Fibroblast of villous mesenchyme (primary cell): ENCODE results near the gene RAE1. TPM values are rescaled to one million over a fixed set of nuclear protein-coding genes. Genes with fewer than 3 reads are reported as not detected.

Experiments used
- DNase-seq: peaks from one replicate; pipeline ENCODE4 v3.0.0-alpha.2; 2010; ENCODE audit warnings: low read depth
- H3K4me3 ChIP-seq: 2 replicates; pipeline ENCODE4 v1.5.1; 2011; ENCODE audit warnings: low read depth, mild to moderate bottlenecking, low read length
- total RNA-seq: library from RNA; depleted of rRNA; stranded (reverse); fragments of >200 nt; gene quantifications from 2 replicates; pipeline ENCODE4 v1.2.3, GENCODE V29; 2012
- TF ChIP-seq, protein P1 (sequence below): IDR thresholded peaks from 2 replicates; pipeline ENCODE4 v1.5.1; 2012; ENCODE audit warnings: low read depth, mild to moderate bottlenecking, low read length; ENCODE audit not compliant: insufficient read depth

Gene RAE1
- total RNA-seq, 1 donor = 28.5 TPM

DNA sequence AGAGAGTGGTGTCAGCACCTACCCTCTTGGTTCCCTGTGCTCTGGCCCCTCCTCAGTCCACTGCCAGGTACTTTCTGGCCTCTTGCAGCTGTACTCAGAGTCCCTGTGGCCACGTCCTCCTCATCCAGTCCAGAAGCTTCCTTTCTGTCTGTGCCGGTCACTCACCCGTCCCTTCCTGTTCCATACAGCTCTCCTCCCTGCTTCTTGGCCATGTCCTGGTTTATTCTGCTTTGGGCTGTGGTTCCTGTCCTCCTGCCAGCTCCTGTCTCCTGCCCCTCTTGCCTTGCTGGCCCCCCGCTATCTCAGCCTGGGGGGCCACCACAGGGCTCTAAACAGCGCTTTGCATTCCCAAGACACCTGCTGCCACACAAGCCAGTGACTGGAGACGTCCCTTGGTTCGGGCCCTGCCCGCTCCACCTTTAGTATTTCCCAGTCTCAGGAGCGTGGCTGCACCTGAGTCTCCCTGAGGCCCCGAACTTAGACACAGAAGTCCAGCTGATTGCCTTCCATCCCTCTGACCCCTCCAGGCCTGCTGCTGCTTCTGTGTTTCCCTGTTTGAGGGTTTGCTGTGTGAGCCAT lies 24.7 kb downstream of the RAE1 start:
- H3K4me3 ChIP-seq = no peak overlapping the region
- TF ChIP-seq, protein P1, sequence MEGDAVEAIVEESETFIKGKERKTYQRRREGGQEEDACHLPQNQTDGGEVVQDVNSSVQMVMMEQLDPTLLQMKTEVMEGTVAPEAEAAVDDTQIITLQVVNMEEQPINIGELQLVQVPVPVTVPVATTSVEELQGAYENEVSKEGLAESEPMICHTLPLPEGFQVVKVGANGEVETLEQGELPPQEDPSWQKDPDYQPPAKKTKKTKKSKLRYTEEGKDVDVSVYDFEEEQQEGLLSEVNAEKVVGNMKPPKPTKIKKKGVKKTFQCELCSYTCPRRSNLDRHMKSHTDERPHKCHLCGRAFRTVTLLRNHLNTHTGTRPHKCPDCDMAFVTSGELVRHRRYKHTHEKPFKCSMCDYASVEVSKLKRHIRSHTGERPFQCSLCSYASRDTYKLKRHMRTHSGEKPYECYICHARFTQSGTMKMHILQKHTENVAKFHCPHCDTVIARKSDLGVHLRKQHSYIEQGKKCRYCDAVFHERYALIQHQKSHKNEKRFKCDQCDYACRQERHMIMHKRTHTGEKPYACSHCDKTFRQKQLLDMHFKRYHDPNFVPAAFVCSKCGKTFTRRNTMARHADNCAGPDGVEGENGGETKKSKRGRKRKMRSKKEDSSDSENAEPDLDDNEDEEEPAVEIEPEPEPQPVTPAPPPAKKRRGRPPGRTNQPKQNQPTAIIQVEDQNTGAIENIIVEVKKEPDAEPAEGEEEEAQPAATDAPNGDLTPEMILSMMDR = no peak
- DNase-seq = no peak

DNA sequence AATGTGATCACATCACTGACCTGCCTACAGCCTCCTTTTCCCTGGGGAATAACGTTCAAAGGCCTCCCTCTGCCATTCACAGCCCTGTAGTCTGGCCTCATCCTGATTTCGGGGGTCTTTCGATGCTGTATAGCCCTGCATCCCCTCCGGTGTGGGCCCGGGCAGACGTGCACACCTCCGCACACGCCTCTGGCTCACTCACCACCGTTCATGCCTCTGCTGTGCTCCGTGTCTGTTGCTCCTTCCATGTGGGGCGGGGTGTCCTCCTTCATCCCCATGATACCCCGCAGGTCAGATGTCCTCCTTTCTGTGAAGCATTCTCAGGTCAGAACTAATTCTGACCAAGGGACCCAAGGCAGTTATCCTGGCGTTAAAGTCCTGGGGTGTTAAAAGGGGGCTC lies 26.3 kb downstream of the RAE1 start:
- TF ChIP-seq, protein P1 = no peak
- no peak for DNase-seq
- no peak overlapping the region for H3K4me3 ChIP-seq

DNA sequence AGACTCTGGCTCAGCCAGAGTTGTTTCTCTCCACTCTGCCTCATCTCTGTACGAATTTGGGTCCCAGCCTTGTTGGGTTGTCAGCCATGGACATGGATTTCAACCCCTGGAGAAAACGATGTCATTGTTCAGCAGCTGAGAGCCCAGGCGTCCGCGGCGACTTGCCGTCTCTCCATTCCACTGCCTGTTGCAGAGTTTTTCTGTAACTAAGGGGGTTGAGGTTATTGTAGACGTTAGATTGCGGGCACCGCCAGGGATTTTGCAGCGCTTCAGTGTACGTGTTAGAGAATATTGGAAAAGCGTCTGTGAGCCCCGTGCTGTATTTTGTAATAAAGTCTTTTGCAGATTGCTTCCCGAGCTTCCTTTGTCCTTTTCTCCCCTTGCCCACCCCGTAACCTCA lies 27.1 kb downstream of the RAE1 start:
- TF ChIP-seq, protein P1 = no peak
- H3K4me3 ChIP-seq = no peak overlapping the region
- no peak for DNase-seq

DNA sequence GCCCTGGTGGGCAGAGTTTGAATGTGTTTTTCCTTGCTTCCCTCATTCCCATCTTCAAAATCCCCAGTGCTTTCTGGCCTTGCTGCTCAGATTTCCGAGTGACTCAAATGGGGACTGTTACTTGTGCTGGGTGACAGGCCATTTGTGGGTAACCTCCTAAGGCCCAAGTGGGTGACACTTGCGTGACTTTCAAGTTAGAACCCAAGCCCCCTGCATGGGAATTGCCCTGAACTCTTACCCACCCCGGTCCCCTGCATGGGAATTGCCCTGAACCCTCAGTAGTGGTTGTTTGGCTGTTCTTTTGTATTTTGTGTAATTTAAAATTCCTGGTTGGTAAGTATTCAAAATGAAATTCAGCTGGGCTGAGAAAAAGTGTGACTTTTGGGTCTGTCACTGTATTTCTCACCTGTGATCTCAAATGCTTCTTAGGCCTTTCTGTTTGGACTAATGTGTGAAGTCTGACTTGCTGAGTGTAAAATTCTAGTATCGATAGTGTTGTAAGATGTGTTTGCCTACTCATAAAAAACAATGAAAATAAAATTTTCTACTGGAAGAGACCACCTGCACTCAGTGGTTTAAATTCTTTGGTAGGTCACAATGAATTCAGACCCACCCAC lies 27.7 kb downstream of the RAE1 start:
- TF ChIP-seq, protein P1 = no peak
- DNase-seq = no peak
- H3K4me3 ChIP-seq = no peak overlapping the region

DNA sequence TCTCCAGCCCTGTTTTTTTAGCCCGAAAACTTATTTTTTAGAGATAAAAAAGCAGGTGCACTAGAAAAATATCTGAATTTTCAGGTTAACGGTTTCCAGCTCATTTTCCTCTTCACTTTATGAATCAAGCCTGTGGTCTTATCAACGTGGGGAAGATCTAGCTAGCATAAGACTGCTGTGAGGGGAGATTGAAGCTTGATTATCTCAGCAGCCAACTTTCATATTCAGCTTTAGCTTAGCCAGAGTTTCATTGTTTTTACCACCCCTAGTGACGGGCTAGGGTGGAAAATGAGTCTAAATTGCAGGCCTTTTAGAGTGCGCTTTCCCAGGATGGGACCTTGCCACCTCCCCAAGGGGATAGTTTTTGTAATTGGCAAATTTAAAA lies 28.2 kb downstream of the RAE1 start:
- no peak overlapping the region for H3K4me3 ChIP-seq
- DNase-seq = no peak
- TF ChIP-seq, protein P1 = no peak

DNA sequence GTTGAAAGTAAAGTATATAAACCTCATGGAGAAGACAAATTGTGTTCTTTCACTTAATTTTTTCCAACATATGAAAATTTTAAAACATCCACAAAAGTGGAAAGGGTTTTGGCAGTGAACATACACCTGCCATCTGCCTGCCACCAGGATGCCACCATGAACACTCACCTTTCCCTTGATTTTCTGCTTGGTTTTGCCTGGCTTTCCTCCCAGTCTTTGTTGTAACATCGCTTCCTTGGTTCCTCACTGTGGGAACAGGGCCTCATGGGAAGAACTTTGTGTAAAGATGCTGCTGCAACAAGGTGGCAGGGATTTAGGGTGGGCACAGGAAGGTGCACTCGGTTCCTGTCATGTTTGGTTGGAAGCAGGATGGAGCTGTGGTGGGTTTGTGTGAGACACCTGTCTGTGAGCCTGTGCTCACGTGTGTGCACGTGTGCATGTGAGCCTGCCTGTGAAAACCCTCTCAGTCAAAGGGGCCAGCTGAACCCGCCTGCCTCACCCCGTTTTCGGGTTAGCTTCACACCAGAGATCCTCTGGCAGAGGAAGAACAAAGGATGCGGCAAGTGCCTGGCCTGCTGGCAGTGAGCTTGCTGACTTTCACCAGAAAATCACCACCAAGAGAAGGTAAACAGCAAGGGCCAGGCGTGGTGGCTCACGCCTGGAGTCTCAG lies 29.2 kb downstream of the RAE1 start:
- DNase-seq = no peak
- TF ChIP-seq, protein P1 = no peak
- H3K4me3 ChIP-seq = no peak overlapping the region
